ENCODE measurements around the gene RIMS1.

The RIMS1 gene

DNA sequence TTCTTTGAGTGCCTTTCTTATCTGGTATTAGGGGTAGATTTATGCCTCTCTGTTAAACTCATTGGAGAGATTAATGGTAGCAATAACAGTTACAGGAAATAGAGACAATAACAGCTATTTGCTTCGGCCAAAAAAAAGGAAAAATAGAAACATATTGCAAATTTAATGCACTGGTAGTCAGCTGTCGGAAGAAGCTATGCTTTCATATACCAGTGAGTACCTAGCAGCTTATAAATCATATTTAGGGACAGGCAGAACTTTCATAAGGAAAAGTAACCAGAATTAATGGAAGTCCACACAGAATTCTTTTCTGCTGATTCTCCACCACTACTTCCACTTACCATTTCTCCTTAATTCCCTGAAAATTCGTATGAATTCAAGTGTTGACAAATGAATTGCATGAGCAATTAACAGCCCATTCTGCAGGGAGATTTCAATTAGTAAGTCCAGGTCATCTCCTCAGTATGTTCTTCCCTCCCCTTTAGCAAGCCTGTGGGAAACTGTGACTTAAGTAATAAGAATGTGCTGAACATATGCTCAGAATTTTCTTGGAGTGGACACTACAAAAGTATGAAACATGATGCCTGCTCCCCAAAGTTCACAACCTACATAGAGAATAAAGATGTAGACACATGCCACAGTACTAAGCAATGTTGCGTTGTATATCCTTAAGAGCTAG lies 538.8 kb downstream of the RIMS1 start:
- Histone ChIP-seq H3K27ac (no peak overlapping the region), H3K4me3 (no peak overlapping the region)

DNA sequence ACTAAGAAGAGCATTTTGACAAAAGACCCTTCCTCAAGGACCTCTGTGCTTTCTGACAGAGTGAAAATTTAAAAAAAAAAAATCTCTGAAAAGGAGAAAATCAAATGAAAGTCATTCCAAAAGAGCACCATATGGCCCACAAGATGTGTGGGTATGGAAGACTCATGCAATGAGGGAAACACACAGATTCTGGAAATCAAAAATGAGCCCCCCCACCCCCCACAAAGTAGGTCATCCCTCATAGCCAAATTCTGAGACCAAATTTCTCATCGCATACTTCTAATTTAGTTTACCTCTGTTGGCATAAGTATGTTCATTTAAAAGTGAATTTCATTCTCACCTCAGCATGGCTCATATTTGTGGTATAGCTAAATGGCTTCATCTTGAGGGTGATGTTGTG lies 554.3 kb downstream of the RIMS1 start:
- H3K27ac ChIP-seq, result no peak overlapping the region
- no peak overlapping the region for H3K4me3 ChIP-seq

DNA sequence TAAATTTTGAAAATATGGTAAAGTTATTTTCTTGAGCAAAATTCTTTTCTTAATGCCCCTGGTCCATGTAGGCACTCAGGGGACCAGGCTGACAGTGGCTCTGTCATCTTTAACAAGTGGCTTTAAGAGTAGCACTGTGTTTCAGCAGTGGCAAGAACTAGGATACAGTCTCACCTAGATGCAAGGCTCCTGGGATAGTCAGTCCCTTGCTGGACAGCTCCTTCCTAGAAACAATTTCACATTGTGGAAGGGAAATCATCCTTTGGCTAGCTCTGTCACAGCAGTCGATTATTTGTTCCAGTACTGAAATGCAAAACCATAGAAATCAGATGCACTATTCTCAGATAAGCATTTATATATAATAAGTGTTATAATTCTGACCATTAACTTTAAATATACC lies 560.1 kb downstream of the RIMS1 start:
- H3K27ac ChIP-seq, result no peak overlapping the region
- no peak overlapping the region for H3K4me3 ChIP-seq
